ENCODE data around the gene GATD1.

Gene GATD1

GRCh38 chr11:782264-783174 lies 5.2 kb upstream of the GATD1 start:
- no peak for DNase-seq (ENCODE audit: low read depth in 3 of 3, low spot score in 1 of 3)

- DNase-seq (ENCODE audit: low read depth in 3 of 3, low spot score in 1 of 3), result no peak
These were observed 2.8 kb upstream of the GATD1 start for GRCh38 chr11:779955-780532.

GRCh38 chr11:778976-779954 lies 2.0 kb upstream of the GATD1 start:
- no peak for DNase-seq (ENCODE audit: low read depth in 3 of 3, low spot score in 1 of 3)

GRCh38 chr11:776561-777287 lies 563 bp downstream of the GATD1 start:
- DNase-seq (ENCODE audit: low read depth in 3 of 3, low spot score in 1 of 3), result peak in 2 of 3 donors; percentile 18 to 28

- DNase-seq (ENCODE audit: low read depth in 3 of 3, low spot score in 1 of 3), result no peak
These were observed 1.1 kb downstream of the GATD1 start for GRCh38 chr11:776263-776560.

GRCh38 chr11:774873-775592 lies 2.3 kb downstream of the GATD1 start:
- DNase-seq (ENCODE audit: low read depth in 3 of 3, low spot score in 1 of 3), result no peak

- no peak for DNase-seq (ENCODE audit: low read depth in 3 of 3, low spot score in 1 of 3)
These were observed 3.5 kb downstream of the GATD1 start for GRCh38 chr11:773830-774229.

- DNase-seq (ENCODE audit: low read depth in 3 of 3, low spot score in 1 of 3), result no peak
These were observed 3.9 kb downstream of the GATD1 start for GRCh38 chr11:773425-773824.

- no peak for DNase-seq (ENCODE audit: low read depth in 3 of 3, low spot score in 1 of 3)
These were observed 4.6 kb downstream of the GATD1 start for GRCh38 chr11:772429-773390.

GRCh38 chr11:771617-772204 lies 5.6 kb downstream of the GATD1 start:
- DNase-seq (ENCODE audit: low read depth in 3 of 3, low spot score in 1 of 3), result no peak

GRCh38 chr11:770642-771616 lies 6.4 kb downstream of the GATD1 start:
- DNase-seq (ENCODE audit: low read depth in 3 of 3, low spot score in 1 of 3), result no peak

GRCh38 chr11:769887-770641 lies 7.2 kb downstream of the GATD1 start:
- DNase-seq (ENCODE audit: low read depth in 3 of 3, low spot score in 1 of 3), result no peak

- no peak for DNase-seq (ENCODE audit: low read depth in 3 of 3, low spot score in 1 of 3)
These were observed 10.0 kb downstream of the GATD1 start for GRCh38 chr11:767238-767637.

- no peak for DNase-seq (ENCODE audit: low read depth in 3 of 3, low spot score in 1 of 3)
These were observed 10.4 kb downstream of the GATD1 start for GRCh38 chr11:766936-767210.

GRCh38 chr11:766106-766935 lies 11.0 kb downstream of the GATD1 start:
- no peak for DNase-seq (ENCODE audit: low read depth in 3 of 3, low spot score in 1 of 3)

- no peak for DNase-seq (ENCODE audit: low read depth in 3 of 3, low spot score in 1 of 3)
These were observed 11.5 kb downstream of the GATD1 start for GRCh38 chr11:765802-766091.
